HCT116 (cell line): ENCODE measurements around the gene MFN2. TPM values are rescaled to one million over a fixed set of nuclear protein-coding genes. Genes with fewer than 3 reads are reported as not detected.
A peak's percentile ranks its signal among the peaks of the same experiment; 100 is the strongest.
"Not testable (repeated sequence)": the region's sequence is repeated elsewhere in the genome, so short reads cannot be mapped to it uniquely, and the experiment has no call there.

Experiments
- ATAC-seq: fragments of 200-7000 bp; cut with Tn5 transposase; 2 replicates; pipeline ENCODE4 v1.9.1; 2020; ENCODE audit warnings: mild to moderate bottlenecking, moderate library complexity
- BruUV-seq: library from RNA; stranded (reverse); fragments of 400-500 nt; replicated peaks from 2 replicates; lab custom pipeline; 2021; lab: Mats Ljungman, UMichigan
- CTCF ChIA-PET: fragments of 300-600 bp; sonication (Branson Sonifier 250); formaldehyde crosslinking; loops from one replicate; lab custom pipeline; 2021; ENCODE audit warnings: antibody characterized with exemption; lab: Charles Lee
- POLR2A ChIA-PET: fragments of 300-600, 350-600 bp; sonication (Branson Sonifier 250); formaldehyde crosslinking; loops from one replicate; lab custom pipeline; 2021; ENCODE audit warnings: antibody characterized with exemption; lab: Charles Lee
- RAD21 ChIA-PET, 2 experiments: fragments of 300-600 bp; sonication (Branson Sonifier 250); formaldehyde crosslinking; loops; one replicate each; lab custom pipeline; 2023; ENCODE audit warnings: low total read pairs in 2 of 2; ENCODE audit not compliant: uncharacterized antibody in 2 of 2, unreplicated experiment in 2 of 2, low non-redundant PET in 1 of 2; lab: Charles Lee
- DNase-seq: peaks from one replicate; pipeline ENCODE4 v3.0.0-alpha.2; 2010; ENCODE audit warnings: low read depth, low spot score
- H2AFZ ChIP-seq: fragments of 200-600 bp; shearing (Covaris generic), sonication (generic); 2 replicates; pipeline ENCODE4 v1.6.1; 2017; ENCODE audit warnings: low read depth, mixed run types, mixed read lengths, antibody characterized with exemption, low read length; ENCODE audit not compliant: poor library complexity, severe bottlenecking
- H3K27ac ChIP-seq: 2 replicates; pipeline ENCODE4 v1.5.1; 2012; ENCODE audit warnings: low read depth, low read length
- H3K27me3 ChIP-seq: fragments of 200-600 bp; sonication (generic); 2 replicates; pipeline ENCODE4 v1.6.1; 2016; ENCODE audit warnings: mixed run types, low read length, mixed read lengths; ENCODE audit not compliant: insufficient read depth
- H3K36me3 ChIP-seq, 2 experiments: fragments of 200-500 bp in 1 of 2; fragments of 200-600 bp in 1 of 2; sonication (Bioruptor generic) in 1 of 2; sonication (generic) in 1 of 2; 2 replicates each; pipeline versions ENCODE4 v1.5.1 to v1.6.1; 2014 to 2016; ENCODE audit warnings: low read length in 2 of 2, inconsistent platforms in 1 of 2, mixed read lengths in 1 of 2, mixed run types in 1 of 2; ENCODE audit not compliant: insufficient read depth in 2 of 2, control insufficient read depth in 1 of 2
- H3K4me1 ChIP-seq, 2 experiments: fragments of 200-600 bp in 1 of 2; sonication (generic) in 1 of 2; 2 replicates each; pipeline versions ENCODE4 v1.5.1 to v1.6.1; 2012 to 2017; ENCODE audit warnings: low read length in 2 of 2, inconsistent platforms in 1 of 2, mild to moderate bottlenecking in 1 of 2, mixed read lengths in 1 of 2, mixed run types in 1 of 2, moderate library complexity in 1 of 2; ENCODE audit not compliant: insufficient read depth in 2 of 2, control insufficient read depth in 1 of 2
- H3K4me2 ChIP-seq: fragments of 200-600 bp; sonication (generic); 2 replicates; pipeline ENCODE4 v1.6.1; 2017; ENCODE audit warnings: mixed run types, low read length, mixed read lengths
- H3K4me3 ChIP-seq, 2 experiments: fragments of 200-600 bp in 1 of 2; sonication (generic) in 1 of 2; replicated peaks in 1 of 2; 2 replicates each; pipeline ENCODE4 v1.5.1; 2011 to 2016; ENCODE audit warnings: low read length in 2 of 2, control low read depth in 1 of 2, low read depth in 1 of 2, mild to moderate bottlenecking in 1 of 2, mixed read lengths in 1 of 2, mixed run types in 1 of 2
- H3K79me2 ChIP-seq: fragments of 200-600 bp; sonication (generic); 2 replicates; pipeline ENCODE4 v1.6.1; 2017; ENCODE audit warnings: mild to moderate bottlenecking, mixed run types, low read length, moderate library complexity, mixed read lengths; ENCODE audit not compliant: insufficient read depth
- H3K9ac ChIP-seq: fragments of 200-600 bp; sonication (generic); 2 replicates; pipeline ENCODE4 v1.6.1; 2016; ENCODE audit warnings: low read length, mixed read lengths
- H3K9me2 ChIP-seq: fragments of 200-600 bp; sonication (generic), shearing (Covaris generic); 2 replicates; pipeline ENCODE4 v1.6.1; 2017; ENCODE audit warnings: mixed run types, mild to moderate bottlenecking, moderate library complexity; ENCODE audit not compliant: insufficient read depth
- H3K9me3 ChIP-seq, 2 experiments: fragments of 200-500 bp in 1 of 2; fragments of 200-600 bp in 1 of 2; sonication (Bioruptor generic) in 1 of 2; sonication (generic) in 1 of 2; 2 replicates each; pipeline ENCODE4 v1.6.1; 2014 to 2017; ENCODE audit warnings: low read length in 2 of 2, mixed read lengths in 2 of 2, inconsistent platforms in 1 of 2, low read depth in 1 of 2, mild to moderate bottlenecking in 1 of 2, mixed run types in 1 of 2, moderate library complexity in 1 of 2; ENCODE audit not compliant: control insufficient read depth in 1 of 2, insufficient read depth in 1 of 2
- H4K20me1 ChIP-seq: fragments of 200-600 bp; sonication (generic), shearing (Covaris generic); 2 replicates; pipeline ENCODE4 v1.6.1; 2017; ENCODE audit warnings: mixed run types, mild to moderate bottlenecking, moderate library complexity; ENCODE audit not compliant: insufficient read depth
- CTCF ChIP-seq, 3 experiments: fragments of 200-600 bp in 1 of 3; sonication (generic) in 1 of 3; IDR thresholded peaks in 2 of 3; conservative IDR thresholded peaks in 1 of 3; 2 replicates each; pipeline ENCODE4 v1.5.1; 2012 to 2017; ENCODE audit warnings: low read depth in 2 of 3, low read length in 2 of 3, antibody characterized with exemption in 1 of 3, borderline replicate concordance in 1 of 3, control low read depth in 1 of 3, mild to moderate bottlenecking in 1 of 3, mixed read lengths in 1 of 3, mixed run types in 1 of 3, moderate library complexity in 1 of 3; ENCODE audit not compliant: insufficient read depth in 1 of 3
- EGR1 ChIP-seq: IDR thresholded peaks from 2 replicates; pipeline ENCODE4 v1.6.1; 2012; ENCODE audit warnings: low read depth
- JUND ChIP-seq: IDR thresholded peaks from 2 replicates; pipeline ENCODE4 v1.6.1; 2012
- POLR2A ChIP-seq: IDR thresholded peaks from 2 replicates; pipeline ENCODE4 v1.7.0; 2011; ENCODE audit warnings: borderline replicate concordance; ENCODE audit not compliant: insufficient read depth, insufficient read length; ENCODE audit errors: extremely low read depth
- POLR2AphosphoS5 ChIP-seq: IDR thresholded peaks from 2 replicates; pipeline ENCODE4 v1.6.1; 2011; ENCODE audit warnings: mild to moderate bottlenecking, low read depth, low read length, moderate library complexity
- RAD21 ChIP-seq: IDR thresholded peaks from 2 replicates; pipeline ENCODE4 v1.6.1; 2012; ENCODE audit warnings: low read depth, mild to moderate bottlenecking
- SIN3A ChIP-seq: IDR thresholded peaks from 2 replicates; pipeline ENCODE4 v1.6.1; 2012; ENCODE audit warnings: low read depth
- SRF ChIP-seq: IDR thresholded peaks from 2 replicates; pipeline ENCODE4 v1.6.1; 2012; ENCODE audit warnings: low read depth
- ZFX ChIP-seq: fragments of 450-650 bp; IDR thresholded peaks from 2 replicates; pipeline ENCODE4 v1.6.1; 2017
- intact Hi-C: fragments of 100-400 bp; cut with micrococcal nuclease; formaldehyde crosslinking; loops from 2 replicates; pipeline ENCODE4 v1.10.0; 2022
- total RNA-seq: library from RNA; stranded (reverse); gene quantifications from one replicate; pipeline ENCODE4 v1.2.1, GENCODE V29; 2021; ENCODE audit not compliant: unreplicated experiment

The MFN2 gene
- total RNA-seq, 1 experiment from 2014 or later, result 83.0 TPM

DNA sequence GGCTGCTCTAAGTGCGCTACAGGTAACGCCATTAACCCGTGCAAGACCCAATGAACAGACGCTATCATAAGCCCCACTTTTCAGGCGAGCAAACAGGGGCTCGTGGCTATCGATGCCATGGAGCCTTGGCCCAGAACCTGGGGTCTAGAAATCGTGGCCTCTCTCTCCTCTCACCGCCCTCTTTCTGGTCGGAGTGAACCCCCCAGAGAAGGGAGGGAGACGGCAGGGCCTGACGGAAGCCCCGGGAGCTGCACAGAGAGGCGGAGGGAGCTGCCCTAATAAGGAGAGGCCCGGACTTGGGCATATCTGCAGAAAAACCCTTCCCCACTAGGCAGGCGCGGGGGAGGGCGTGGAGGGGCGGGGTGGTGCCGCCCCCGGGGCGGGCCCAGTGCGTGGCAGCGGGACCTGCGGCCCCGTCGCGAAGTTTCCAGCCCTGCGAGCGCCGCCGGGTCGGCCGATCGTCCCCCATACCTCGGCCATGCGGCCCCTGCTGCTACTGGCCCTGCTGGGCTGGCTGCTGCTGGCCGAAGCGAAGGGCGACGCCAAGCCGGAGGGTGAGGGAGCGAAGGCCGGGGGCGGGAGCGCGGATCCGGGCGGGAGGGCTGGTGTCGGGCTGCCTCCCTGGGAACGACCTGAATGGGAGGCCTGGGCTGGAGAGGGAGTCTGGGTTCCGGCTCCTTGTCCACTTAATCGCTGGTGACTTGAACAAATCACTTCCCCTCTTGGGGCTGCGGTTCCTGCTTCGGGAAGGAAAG lies 45.8 kb upstream of the MFN2 start, which contains the start of gene PLOD1:
TSS of gene PLOD1 (plus strand) at position 416 of the 755 bp plus-strand sequence. CDS start at position 479, 63 bp downstream.
- Histone ChIP-seq H4K20me1 (no peaks in the 10 kb centered on the region), H3K9ac (peak within 1 kb of the TSS; percentile 91), H3K79me2 (peaks cover 47% of the 10 kb centered on the region), H3K27ac (peak within 1 kb of the TSS; percentile 67), H3K9me2 (no peaks in the 10 kb centered on the region), H3K4me3 (peak within 1 kb of the TSS; percentile 86 to 88), H3K36me3 (peaks cover 0 to 12% of the 10 kb centered on the region in 2 experiments; a peak in 1 of 4 replicates), H3K4me2 (peak within 1 kb of the TSS; percentile 96), H3K4me1 (peaks cover 35 to 72% of the 10 kb centered on the region in 2 experiments), H2AFZ (peak within 1 kb of the TSS; percentile 50), H3K9me3 (no peaks in the 10 kb centered on the region), H3K27me3 (no peaks in the 10 kb centered on the region)
- intact Hi-C loops, result no loop called here
- ChIA-PET RAD21 (no interaction called here), CTCF (no interaction called here), POLR2A (interaction anchor here (1.6 to 10.4 kb wide), 2 partner anchors 25 to 85 kb away, joined by 6 to 162 read pairs; partner anchors contain the start of gene MIIP)
- peak; percentile 91 for TF ChIP-seq POLR2AphosphoS5
- TF ChIP-seq SIN3A, result no peak
- TF ChIP-seq POLR2A, result peak; percentile 80
- peak; percentile 77; the same call in 1 of the 2 replicates for TF ChIP-seq ZFX
- no peak for DNase-seq
- no TSS peak for BruUV-seq
- ATAC-seq, result peak; percentile 88

DNA sequence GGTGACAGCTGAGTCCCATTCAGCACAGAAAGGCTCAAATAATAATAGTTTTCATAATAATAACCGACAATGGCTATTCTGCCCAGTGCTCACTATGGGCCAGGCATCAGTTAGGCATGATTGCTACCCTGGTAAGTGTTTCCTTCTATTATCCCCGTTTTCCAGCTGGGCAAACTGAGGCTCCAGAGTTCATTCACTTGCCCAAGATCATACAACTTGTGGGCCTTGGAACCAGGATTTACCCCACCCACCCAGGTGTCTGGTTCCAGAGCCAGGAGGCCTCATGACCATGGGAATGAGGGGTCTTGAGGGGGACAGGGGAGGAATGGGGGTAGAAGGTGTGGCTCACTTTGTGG lies 45.2 kb upstream of the MFN2 start:
- Histone ChIP-seq H3K27ac (peak overlapping the region; percentile 67), H3K9ac (peak overlapping the region; percentile 91), H3K9me2 (no peaks in the 10 kb centered on the region), H3K79me2 (peaks cover 53% of the 10 kb centered on the region), H2AFZ (no peak overlapping the region), H3K4me1 (peaks cover 35 to 72% of the 10 kb centered on the region in 2 experiments), H3K36me3 (peaks cover 0 to 16% of the 10 kb centered on the region in 2 experiments; a peak in 2 of 4 replicates), H3K4me3 (peak overlapping the region; percentile 86 to 88), H3K4me2 (peak overlapping the region; percentile 96), H4K20me1 (no peaks in the 10 kb centered on the region), H3K27me3 (no peaks in the 10 kb centered on the region), H3K9me3 (no peaks in the 10 kb centered on the region)
- POLR2A ChIA-PET, result interaction anchor here (1.6 to 10.4 kb wide), 3 partner anchors 26 to 84 kb away, joined by 6 to 162 read pairs (median 47); partner anchors contain the start of gene MIIP
- TSS peak; percentile 71 for BruUV-seq
- intact Hi-C loops, result no loop called here
- CTCF ChIA-PET, result no interaction called here
- ATAC-seq, result peak; percentile 3
- no peak for DNase-seq
- TF ChIP-seq CTCF (IDR thresholded peaks at IDR 0.05 in 2 of 3, conservative IDR thresholded peaks at IDR 0.05 in 1 of 3; ENCODE audit: borderline replicate concordance in 1 of 3, insufficient read depth in 1 of 3, low read depth in 2 of 3, low read length in 2 of 3), result no peak
- no peak for TF ChIP-seq JUND
- TF ChIP-seq RAD21, result no peak
- no peak for TF ChIP-seq EGR1
- no peak for TF ChIP-seq SRF
- RAD21 ChIA-PET, result no interaction called here

DNA sequence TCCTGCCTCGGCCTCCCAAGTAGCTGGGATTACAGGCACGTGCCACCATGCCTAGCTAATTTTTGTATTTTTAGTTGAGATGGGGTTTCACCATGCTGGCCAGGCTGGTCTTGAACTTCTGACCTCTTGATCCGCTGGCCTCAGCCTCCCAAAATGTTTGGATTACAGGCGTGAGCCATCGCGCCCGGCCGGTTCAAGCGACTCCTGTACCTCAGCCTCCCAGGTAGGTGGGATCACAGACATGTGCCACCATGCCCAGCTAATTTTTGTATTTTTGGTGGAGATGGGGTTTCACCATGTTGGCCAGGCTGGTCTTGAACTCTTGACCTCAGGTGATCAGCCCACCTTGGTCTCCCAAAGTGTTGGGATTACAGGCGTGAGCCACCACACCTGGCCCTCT lies 44.5 kb upstream of the MFN2 start:
- H3K9ac ChIP-seq, CTCF ChIA-PET, intact Hi-C loops, H3K9me3 ChIP-seq, H2AFZ ChIP-seq, BruUV-seq, RAD21 ChIA-PET, H3K9me2 ChIP-seq, DNase-seq, ATAC-seq, H4K20me1 ChIP-seq, H3K27me3 ChIP-seq: not testable (repeated sequence)
- Histone ChIP-seq H3K4me1 (peaks cover 37 to 72% of the 10 kb centered on the region in 2 experiments), H3K36me3 (peaks cover 0 to 21% of the 10 kb centered on the region in 2 experiments; a peak in 2 of 4 replicates), H3K4me2 (peak overlapping the region; percentile 96), H3K79me2 (peaks cover 60% of the 10 kb centered on the region), H3K27ac (peak overlapping the region; percentile 30; the same call in 1 of the 2 replicates), H3K4me3 (peak overlapping the region; percentile 8 to 86; a peak in 1 of 4 replicates)
- POLR2A ChIA-PET, result interaction anchor here (7.1 kb wide), 1 partner anchor 27 kb away, joined by 47 read pairs; no protein-coding TSS in a partner anchor
